ENCODE results near the gene BCAS3.

The BCAS3 gene

GRCh38 chr17:61299517-61300513, 622.2 kb downstream of the BCAS3 start:
- H3K4me3 ChIP-seq (ENCODE audit: low read depth, low read length): no peak overlapping the region
- H4K12ac ChIP-seq (ENCODE audit: low read depth, low read length): no peak overlapping the region
- peaks cover 7% of the 10 kb centered on the region for H3K79me1 ChIP-seq (ENCODE audit: low read length)
- no peak overlapping the region for H3K23ac ChIP-seq (ENCODE audit: low read length)
- no peak overlapping the region for H3K14ac ChIP-seq (ENCODE audit: low read length)
- H4K91ac ChIP-seq (ENCODE audit: low read depth, low read length): no peak overlapping the region
- no peak overlapping the region for H2AK5ac ChIP-seq (ENCODE audit: low read length)
- DNase-seq: peak; percentile 82 to 90
- no peaks in the 10 kb centered on the region for H3K27me3 ChIP-seq (ENCODE audit: insufficient read depth, low read length)
- H3K36me3 ChIP-seq (ENCODE audit: control insufficient read depth in 1 of 2, insufficient read depth in 2 of 2, low read length in 2 of 2): no peaks in the 10 kb centered on the region
- no peak overlapping the region for H3K4me2 ChIP-seq (ENCODE audit: low read length)
- H3K9me3 ChIP-seq (ENCODE audit: insufficient read depth, low read depth, low read length): no peaks in the 10 kb centered on the region
- H2BK12ac ChIP-seq (ENCODE audit: low read length): no peak overlapping the region
- no peak overlapping the region for H2BK5ac ChIP-seq (ENCODE audit: low read depth, low read length, poor library complexity)
- H3K27ac ChIP-seq (ENCODE audit: low read depth, low read length): no peak overlapping the region
- no peaks in the 10 kb centered on the region for H3K79me2 ChIP-seq (ENCODE audit: control insufficient read depth, insufficient read depth, low read length, poor library complexity)
- no peak overlapping the region for H3K18ac ChIP-seq (ENCODE audit: low read length)
- H3K4me1 ChIP-seq (ENCODE audit: control insufficient read depth in 1 of 2, insufficient read depth in 2 of 2, low read length in 2 of 2): peaks cover 6 to 9% of the 10 kb centered on the region in 2 experiments
- no peak overlapping the region for H3K9ac ChIP-seq (ENCODE audit: low read length)
- H2AFZ ChIP-seq (ENCODE audit: insufficient read depth, low read length, poor library complexity): no peak overlapping the region
- no peak overlapping the region for H4K8ac ChIP-seq (ENCODE audit: low read depth, low read length)
- H3K4ac ChIP-seq (ENCODE audit: low read depth, low read length): no peak overlapping the region
- no peak overlapping the region for H2BK120ac ChIP-seq (ENCODE audit: insufficient read depth, low read length, poor library complexity)
- WGBS (ENCODE audit: extremely low coverage, insufficient coverage, insufficient read length): no CpG with 5 or more reads among the region's 9 CpGs

DNA sequence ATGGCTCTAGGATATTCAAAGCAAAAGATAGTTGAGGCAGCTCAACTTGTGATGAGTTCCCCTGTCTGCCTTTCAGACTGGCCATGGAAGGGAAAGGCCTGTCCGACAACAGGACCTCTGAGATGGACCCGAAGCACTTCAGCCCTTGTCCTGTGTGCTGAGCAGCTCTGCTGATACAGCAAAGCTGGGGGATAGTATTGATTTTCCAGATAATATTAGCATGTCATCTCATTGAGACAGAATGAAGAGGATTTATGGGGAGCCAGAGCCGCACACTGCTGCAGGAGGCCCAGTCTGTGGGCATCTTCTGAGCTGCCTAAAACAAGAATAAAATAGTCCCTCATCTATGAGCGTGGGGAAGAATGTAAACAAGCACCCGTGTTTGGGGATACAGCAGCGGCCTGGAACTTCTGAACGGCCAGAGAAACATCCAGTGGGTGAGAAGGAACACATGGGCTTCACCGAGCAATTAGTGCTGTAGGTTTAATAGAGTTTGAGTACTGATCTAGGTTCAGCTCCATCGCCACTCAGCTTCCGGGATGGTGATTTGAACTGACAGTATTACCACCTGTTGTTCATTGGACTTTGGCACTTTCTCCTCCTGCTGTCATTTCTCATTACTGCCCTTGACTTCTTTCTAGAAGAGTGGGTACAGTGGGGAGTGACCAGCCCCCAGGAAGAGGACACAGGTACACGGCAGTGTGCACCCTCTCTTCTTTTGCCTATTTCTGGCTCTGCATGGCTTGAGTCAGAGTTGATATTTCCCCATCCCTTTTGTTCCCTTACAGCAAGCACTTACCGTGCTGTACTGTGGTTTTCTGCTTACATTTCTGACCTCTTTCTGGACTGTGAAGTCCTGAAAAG, 625.5 kb downstream of the BCAS3 start:
- Histone ChIP-seq H4K8ac (ENCODE audit: low read depth, low read length) (no peak overlapping the region), H2AFZ (ENCODE audit: insufficient read depth, low read length, poor library complexity) (no peak overlapping the region), H3K9ac (ENCODE audit: low read length) (no peak overlapping the region), H3K36me3 (ENCODE audit: control insufficient read depth in 1 of 2, insufficient read depth in 2 of 2, low read length in 2 of 2) (no peaks in the 10 kb centered on the region), H3K79me2 (ENCODE audit: control insufficient read depth, insufficient read depth, low read length, poor library complexity) (no peaks in the 10 kb centered on the region), H2BK12ac (ENCODE audit: low read length) (no peak overlapping the region), H3K14ac (ENCODE audit: low read length) (no peak overlapping the region), H2BK5ac (ENCODE audit: low read depth, low read length, poor library complexity) (no peak overlapping the region), H2BK120ac (ENCODE audit: insufficient read depth, low read length, poor library complexity) (no peak overlapping the region), H3K4me3 (ENCODE audit: low read depth, low read length) (no peak overlapping the region), H4K12ac (ENCODE audit: low read depth, low read length) (no peak overlapping the region), H3K4me1 (ENCODE audit: control insufficient read depth in 1 of 2, insufficient read depth in 2 of 2, low read length in 2 of 2) (no peaks in the 10 kb centered on the region), H3K27ac (ENCODE audit: low read depth, low read length) (no peak overlapping the region), H3K4ac (ENCODE audit: low read depth, low read length) (no peak overlapping the region), H3K27me3 (ENCODE audit: insufficient read depth, low read length) (no peaks in the 10 kb centered on the region), H3K23ac (ENCODE audit: low read length) (no peak overlapping the region), H3K9me3 (ENCODE audit: insufficient read depth, low read depth, low read length) (no peaks in the 10 kb centered on the region), H3K18ac (ENCODE audit: low read length) (no peak overlapping the region), H3K79me1 (ENCODE audit: low read length) (no peaks in the 10 kb centered on the region), H3K4me2 (ENCODE audit: low read length) (no peak overlapping the region), H2AK5ac (ENCODE audit: low read length) (no peak overlapping the region), H4K91ac (ENCODE audit: low read depth, low read length) (no peak overlapping the region)
- DNase-seq: no peak
- WGBS (ENCODE audit: extremely low coverage, insufficient coverage, insufficient read length): no CpG with 5 or more reads among the region's 12 CpGs

GRCh38 chr17:61303817-61304096, 626.1 kb downstream of the BCAS3 start:
- no peak overlapping the region for H4K91ac ChIP-seq (ENCODE audit: low read depth, low read length)
- H3K18ac ChIP-seq (ENCODE audit: low read length): no peak overlapping the region
- H2AFZ ChIP-seq (ENCODE audit: insufficient read depth, low read length, poor library complexity): no peak overlapping the region
- H2BK12ac ChIP-seq (ENCODE audit: low read length): no peak overlapping the region
- H3K9ac ChIP-seq (ENCODE audit: low read length): no peak overlapping the region
- H4K8ac ChIP-seq (ENCODE audit: low read depth, low read length): no peak overlapping the region
- H3K79me2 ChIP-seq (ENCODE audit: control insufficient read depth, insufficient read depth, low read length, poor library complexity): no peaks in the 10 kb centered on the region
- H3K36me3 ChIP-seq (ENCODE audit: control insufficient read depth in 1 of 2, insufficient read depth in 2 of 2, low read length in 2 of 2): no peaks in the 10 kb centered on the region
- no peak overlapping the region for H2AK5ac ChIP-seq (ENCODE audit: low read length)
- H3K4me3 ChIP-seq (ENCODE audit: low read depth, low read length): no peak overlapping the region
- H3K4me1 ChIP-seq (ENCODE audit: control insufficient read depth in 1 of 2, insufficient read depth in 2 of 2, low read length in 2 of 2): peaks cover 0 to 2% of the 10 kb centered on the region in 2 experiments
- H2BK5ac ChIP-seq (ENCODE audit: low read depth, low read length, poor library complexity): no peak overlapping the region
- H3K79me1 ChIP-seq (ENCODE audit: low read length): no peaks in the 10 kb centered on the region
- no peaks in the 10 kb centered on the region for H3K27me3 ChIP-seq (ENCODE audit: insufficient read depth, low read length)
- H2BK120ac ChIP-seq (ENCODE audit: insufficient read depth, low read length, poor library complexity): no peak overlapping the region
- no peak overlapping the region for H3K23ac ChIP-seq (ENCODE audit: low read length)
- H3K27ac ChIP-seq (ENCODE audit: low read depth, low read length): no peak overlapping the region
- no peak overlapping the region for H3K14ac ChIP-seq (ENCODE audit: low read length)
- no peak overlapping the region for H3K4me2 ChIP-seq (ENCODE audit: low read length)
- no peak overlapping the region for H4K12ac ChIP-seq (ENCODE audit: low read depth, low read length)
- DNase-seq: no peak
- no peak overlapping the region for H3K4ac ChIP-seq (ENCODE audit: low read depth, low read length)
- no peaks in the 10 kb centered on the region for H3K9me3 ChIP-seq (ENCODE audit: insufficient read depth, low read depth, low read length)

- Histone ChIP-seq H4K91ac (ENCODE audit: low read depth, low read length) (no peak overlapping the region), H2BK12ac (ENCODE audit: low read length) (no peak overlapping the region), H4K8ac (ENCODE audit: low read depth, low read length) (no peak overlapping the region), H3K23ac (ENCODE audit: low read length) (no peak overlapping the region), H3K4me1 (ENCODE audit: control insufficient read depth in 1 of 2, insufficient read depth in 2 of 2, low read length in 2 of 2) (peaks cover 0 to 2% of the 10 kb centered on the region in 2 experiments), H2AFZ (ENCODE audit: insufficient read depth, low read length, poor library complexity) (no peak overlapping the region), H3K9me3 (ENCODE audit: insufficient read depth, low read depth, low read length) (no peaks in the 10 kb centered on the region), H3K4me2 (ENCODE audit: low read length) (no peak overlapping the region), H3K27me3 (ENCODE audit: insufficient read depth, low read length) (no peaks in the 10 kb centered on the region), H3K36me3 (ENCODE audit: control insufficient read depth in 1 of 2, insufficient read depth in 2 of 2, low read length in 2 of 2) (no peaks in the 10 kb centered on the region), H3K79me1 (ENCODE audit: low read length) (no peaks in the 10 kb centered on the region), H3K79me2 (ENCODE audit: control insufficient read depth, insufficient read depth, low read length, poor library complexity) (no peaks in the 10 kb centered on the region), H2BK5ac (ENCODE audit: low read depth, low read length, poor library complexity) (no peak overlapping the region), H2AK5ac (ENCODE audit: low read length) (no peak overlapping the region), H3K9ac (ENCODE audit: low read length) (no peak overlapping the region), H3K14ac (ENCODE audit: low read length) (no peak overlapping the region), H3K27ac (ENCODE audit: low read depth, low read length) (no peak overlapping the region), H4K12ac (ENCODE audit: low read depth, low read length) (no peak overlapping the region), H3K4me3 (ENCODE audit: low read depth, low read length) (no peak overlapping the region), H2BK120ac (ENCODE audit: insufficient read depth, low read length, poor library complexity) (no peak overlapping the region), H3K4ac (ENCODE audit: low read depth, low read length) (no peak overlapping the region), H3K18ac (ENCODE audit: low read length) (no peak overlapping the region)
- DNase-seq: no peak
- WGBS (ENCODE audit: extremely low coverage, insufficient coverage, insufficient read length): no CpG with 5 or more reads among the region's 1 CpG
These were observed 627.4 kb downstream of the BCAS3 start for GRCh38 chr17:61305024-61305423.
